ENCODE results near the gene ATP6V1C2.

ATP6V1C2 gene

GRCh38 chr2:10721396-10722251, at the start of gene ATP6V1C2:
TSS of gene ATP6V1C2 (plus strand) at chr2:10721630. CDS start at chr2:10722850, 1,220 bp downstream.
- DNase-seq (ENCODE audit: low read depth), result no peak

GRCh38 chr2:10675131-10675530, 46.3 kb upstream of the ATP6V1C2 start:
- no peak for DNase-seq (ENCODE audit: low read depth)

- no peak for DNase-seq (ENCODE audit: low read depth)
These were observed 43.2 kb upstream of the ATP6V1C2 start for GRCh38 chr2:10678225-10678624.

GRCh38 chr2:10680214-10680613, 41.2 kb upstream of the ATP6V1C2 start:
- DNase-seq (ENCODE audit: low read depth), result no peak

GRCh38 chr2:10680957-10681356, 40.5 kb upstream of the ATP6V1C2 start:
- DNase-seq (ENCODE audit: low read depth), result no peak

- DNase-seq (ENCODE audit: low read depth), result no peak
These were observed 35.2 kb upstream of the ATP6V1C2 start for GRCh38 chr2:10686176-10686730.

- DNase-seq (ENCODE audit: low read depth), result no peak
These were observed 32.3 kb upstream of the ATP6V1C2 start for GRCh38 chr2:10688921-10689807.

GRCh38 chr2:10691521-10691920, 29.9 kb upstream of the ATP6V1C2 start:
- no peak for DNase-seq (ENCODE audit: low read depth)

GRCh38 chr2:10700078-10700803, 21.2 kb upstream of the ATP6V1C2 start:
- DNase-seq (ENCODE audit: low read depth), result no peak

- DNase-seq (ENCODE audit: low read depth), result no peak
These were observed 17.3 kb upstream of the ATP6V1C2 start for GRCh38 chr2:10704034-10704594.

- no peak for DNase-seq (ENCODE audit: low read depth)
These were observed 15.4 kb upstream of the ATP6V1C2 start for GRCh38 chr2:10706033-10706432.

GRCh38 chr2:10707831-10708230, 13.6 kb upstream of the ATP6V1C2 start:
- DNase-seq (ENCODE audit: low read depth), result no peak

- DNase-seq (ENCODE audit: low read depth), result no peak
These were observed 12.0 kb upstream of the ATP6V1C2 start for GRCh38 chr2:10709290-10709939.

GRCh38 chr2:10712185-10712809, 9.1 kb upstream of the ATP6V1C2 start:
- DNase-seq (ENCODE audit: low read depth), result no peak

- DNase-seq (ENCODE audit: low read depth), result no peak
These were observed 4.8 kb upstream of the ATP6V1C2 start for GRCh38 chr2:10716581-10716980.

GRCh38 chr2:10717628-10718027, 3.8 kb upstream of the ATP6V1C2 start:
- peak; percentile 44 for DNase-seq (ENCODE audit: low read depth)

- no peak for DNase-seq (ENCODE audit: low read depth)
These were observed 1.1 kb upstream of the ATP6V1C2 start for GRCh38 chr2:10720306-10720705.

GRCh38 chr2:10720947-10721395, 459 bp upstream of the ATP6V1C2 start:
- DNase-seq (ENCODE audit: low read depth), result no peak

GRCh38 chr2:10722252-10722825, 909 bp downstream of the ATP6V1C2 start:
- DNase-seq (ENCODE audit: low read depth), result no peak

- DNase-seq (ENCODE audit: low read depth), result no peak
These were observed 11.6 kb downstream of the ATP6V1C2 start for GRCh38 chr2:10732924-10733565.

All from GM04504 (cell line).